ENCODE data around the gene CASQ1.

DNA sequence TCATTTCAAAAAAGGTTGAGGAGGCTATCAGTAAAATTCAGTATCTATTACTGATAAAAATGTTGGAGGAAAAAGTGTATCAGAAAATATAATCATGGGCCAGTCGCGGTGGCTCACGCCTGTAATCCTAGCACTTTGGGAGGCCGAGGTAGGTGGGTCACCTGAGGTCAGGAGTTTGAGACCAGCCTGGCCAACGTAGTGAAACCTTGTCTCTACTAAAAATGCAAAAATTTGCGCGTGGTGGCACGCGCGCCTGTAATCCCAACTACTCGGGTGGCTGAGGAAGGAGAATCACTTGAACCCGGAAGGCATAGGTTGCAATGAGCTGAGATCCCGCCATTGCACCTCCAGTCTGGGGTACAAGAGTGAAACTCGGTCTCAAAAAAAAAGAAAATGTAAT, 44.3 kb upstream of the CASQ1 start:
- TF ChIP-seq ZNF274 (IDR thresholded peaks at IDR 0.05; ENCODE audit: low read depth, low read length) (no peak), SUZ12 (IDR thresholded peaks at IDR 0.05; ENCODE audit: extremely low read depth, insufficient read depth, insufficient read length) (no peak)

Data from NT2/D1 (cell line).